WTC11 (cell line): Measurements from ENCODE around the gene HRAS. TPM values are rescaled to one million over a fixed set of nuclear protein-coding genes. Genes with fewer than 3 reads are reported as not detected.

Experiments used
- ATAC-seq: fragments of 200-7000 bp; cut with Tn5 transposase; 2 replicates; pipeline ENCODE4 v1.10.0; 2021; ENCODE audit warnings: mild to moderate bottlenecking, moderate library complexity
- CTCF ChIA-PET: fragments of 300-600 bp; sonication (Branson Sonifier 250); formaldehyde crosslinking; loops from one replicate; lab custom pipeline; 2021; ENCODE audit warnings: antibody characterized with exemption; lab: Charles Lee
- POLR2A ChIA-PET: fragments of 350-600 bp; sonication (Branson Sonifier 250); formaldehyde crosslinking; loops from one replicate; lab custom pipeline; 2021; ENCODE audit warnings: antibody characterized with exemption; lab: Charles Lee
- DNase-seq: peaks from one replicate; pipeline ENCODE4 v3.0.0; 2021; ENCODE audit warnings: low spot score
- H3K27ac Mint-ChIP-seq: 2 replicates; pipeline ENCODE4 v1.8.0; 2021; ENCODE audit warnings: mixed read lengths
- H3K27me3 Mint-ChIP-seq: 2 replicates; pipeline ENCODE4 v1.8.0; 2021; ENCODE audit warnings: low read depth, mild to moderate bottlenecking, moderate library complexity, mixed read lengths
- H3K36me3 Mint-ChIP-seq: 2 replicates; pipeline ENCODE4 v1.8.0; 2021; ENCODE audit warnings: mixed read lengths
- H3K4me1 Mint-ChIP-seq: 2 replicates; pipeline ENCODE4 v1.8.0; 2022; ENCODE audit warnings: mixed read lengths
- H3K4me3 Mint-ChIP-seq: 2 replicates; pipeline ENCODE4 v1.8.0; 2021; ENCODE audit warnings: mild to moderate bottlenecking, moderate library complexity, mixed read lengths
- H3K9me3 Mint-ChIP-seq: 2 replicates; pipeline ENCODE4 v1.8.0; 2021; ENCODE audit warnings: mixed read lengths
- ATF3 ChIP-seq: sonication (generic); formaldehyde crosslinking; conservative IDR thresholded peaks from 2 replicates; pipeline ENCODE4 v1.8.1; 2022; ENCODE audit warnings: mild to moderate bottlenecking, missing genetic modification reagents
- CREB1 ChIP-seq: sonication (generic); formaldehyde crosslinking; IDR thresholded peaks from 2 replicates; pipeline ENCODE4 v1.8.0; 2023; ENCODE audit warnings: mild to moderate bottlenecking, missing genetic modification reagents
- CREM ChIP-seq: sonication (generic); formaldehyde crosslinking; IDR thresholded peaks from 2 replicates; pipeline ENCODE4 v1.8.1; 2022; ENCODE audit warnings: mild to moderate bottlenecking, missing genetic modification reagents, moderate library complexity
- E2F1 ChIP-seq: sonication (generic); formaldehyde crosslinking; IDR thresholded peaks from 2 replicates; pipeline ENCODE4 v1.8.0; 2022; ENCODE audit warnings: mild to moderate bottlenecking, missing genetic modification reagents
- E2F5 ChIP-seq: sonication (generic); formaldehyde crosslinking; IDR thresholded peaks from 2 replicates; pipeline ENCODE4 v1.8.1; 2022; ENCODE audit warnings: mild to moderate bottlenecking, moderate library complexity, missing genetic modification reagents
- EMX1 ChIP-seq: fragments of 250-450 bp; sonication (Bioruptor Pico); IDR thresholded peaks from 2 replicates; pipeline ENCODE4 v1.8.0; 2021; ENCODE audit warnings: mild to moderate bottlenecking
- ETV6 ChIP-seq: sonication (generic); formaldehyde crosslinking; IDR thresholded peaks from 2 replicates; pipeline ENCODE4 v1.8.1; 2022; ENCODE audit warnings: mild to moderate bottlenecking, missing genetic modification reagents
- FOXP4 ChIP-seq: sonication (generic); formaldehyde crosslinking; IDR thresholded peaks from 2 replicates; pipeline ENCODE4 v1.8.0; 2022; ENCODE audit warnings: mild to moderate bottlenecking, missing genetic modification reagents
- IRF1 ChIP-seq: sonication (generic); formaldehyde crosslinking; IDR thresholded peaks from 2 replicates; pipeline ENCODE4 v1.8.0; 2023; ENCODE audit warnings: missing genetic modification reagents
- NR3C1 ChIP-seq: sonication (generic); formaldehyde crosslinking; conservative IDR thresholded peaks from 2 replicates; pipeline ENCODE4 v1.8.1; 2023; ENCODE audit warnings: low read depth, mild to moderate bottlenecking, missing genetic modification reagents
- PRDM15 ChIP-seq: sonication (generic); formaldehyde crosslinking; IDR thresholded peaks from 2 replicates; pipeline ENCODE4 v1.8.0; 2022; ENCODE audit warnings: missing genetic modification reagents
- TP53 ChIP-seq: sonication (generic); formaldehyde crosslinking; IDR thresholded peaks from 2 replicates; pipeline ENCODE4 v1.8.1; 2023; ENCODE audit warnings: mild to moderate bottlenecking, missing genetic modification reagents
- USF1 ChIP-seq: sonication (generic); formaldehyde crosslinking; IDR thresholded peaks from 2 replicates; pipeline ENCODE4 v1.8.0; 2022; ENCODE audit warnings: mild to moderate bottlenecking, missing genetic modification reagents
- USF2 ChIP-seq: sonication (generic); formaldehyde crosslinking; IDR thresholded peaks from 2 replicates; pipeline ENCODE4 v1.8.1; 2023; ENCODE audit warnings: mild to moderate bottlenecking, missing genetic modification reagents, moderate library complexity
- ZBTB43 ChIP-seq: sonication (generic); formaldehyde crosslinking; IDR thresholded peaks from 2 replicates; pipeline ENCODE4 v1.8.1; 2023; ENCODE audit warnings: mild to moderate bottlenecking, missing genetic modification reagents
- ZMAT4 ChIP-seq: fragments of 250-450 bp; sonication (Bioruptor Pico); IDR thresholded peaks from 2 replicates; pipeline ENCODE4 v1.9.0; 2021; ENCODE audit warnings: mild to moderate bottlenecking
- ZNF138 ChIP-seq: sonication (generic); formaldehyde crosslinking; conservative IDR thresholded peaks from 2 replicates; pipeline ENCODE4 v1.8.1; 2022; ENCODE audit warnings: mild to moderate bottlenecking, moderate library complexity, missing genetic modification reagents
- ZNF671 ChIP-seq: fragments of 250-450 bp; sonication (Bioruptor Pico); IDR thresholded peaks from 2 replicates; pipeline ENCODE4 v1.8.0; 2021; ENCODE audit warnings: mild to moderate bottlenecking
- total RNA-seq: library from RNA; stranded (reverse); gene quantifications from 3 replicates; pipeline ENCODE4 v1.2.3, GENCODE V29; 2021

The HRAS gene
- total RNA-seq, 1 experiment from 2014 or later: 62.4 TPM

GRCh38 chr11:537622-538430 lies 2.5 kb upstream of the HRAS start:
- Mint-ChIP-seq H3K9me3 (no peaks in the 10 kb centered on the region), H3K36me3 (peaks cover 3% of the 10 kb centered on the region), H3K27me3 (peaks cover 22% of the 10 kb centered on the region), H3K27ac (no peak overlapping the region), H3K4me1 (no peaks in the 10 kb centered on the region), H3K4me3 (peak overlapping the region; percentile 51)
- ATAC-seq (no peak), DNase-seq (no peak)
- CTCF ChIA-PET: interaction anchor here (1.5 to 1.7 kb wide), 2 partner anchors 17 kb away, joined by 4 to 7 read pairs; no protein-coding TSS in a partner anchor
- TF ChIP-seq NR3C1 (no peak), PRDM15 (CRISPR knock-in tag) (no peak), ZMAT4 (CRISPR knock-in tag) (no peak), CREM (CRISPR knock-in tag) (no peak), EMX1 (CRISPR knock-in tag) (no peak), ZNF671 (CRISPR knock-in tag) (no peak)
- POLR2A ChIA-PET: interaction anchor here (0.5 kb wide), 1 partner anchor 144 kb away, joined by 3 read pairs; the partner anchor contains the start of gene PKP3

- H3K27ac Mint-ChIP-seq: no peak within 1 kb of the TSS
- 0 out of 2 replicates have a peak, but pooled peaks have one; percentile 70 for TF ChIP-seq ZBTB43 (CRISPR knock-in tag)
- TF ChIP-seq ATF3 (CRISPR knock-in tag): no peak
- TF ChIP-seq E2F5: 0 out of 2 replicates have a peak, but pooled peaks have one; percentile 25
- TF ChIP-seq TP53 (CRISPR knock-in tag): peak; percentile 90
- TF ChIP-seq USF1: peak; percentile 88
- peak; percentile 60; the same call in 1 of the 2 replicates for TF ChIP-seq CREB1 (CRISPR knock-in tag)
- TF ChIP-seq IRF1 (CRISPR knock-in tag): no peak
- 0 out of 2 replicates have a peak, but pooled peaks have one; percentile 8 for TF ChIP-seq EMX1 (CRISPR knock-in tag)
- TF ChIP-seq ZNF138 (CRISPR knock-in tag): 0 out of 2 replicates have a peak, but pooled peaks have one; percentile 66
- TF ChIP-seq E2F1 (CRISPR knock-in tag): no peak
- peak; percentile 89 for TF ChIP-seq USF2 (CRISPR knock-in tag)
- TF ChIP-seq ETV6 (CRISPR knock-in tag): peak; percentile 81; the same call in 1 of the 2 replicates
- TF ChIP-seq FOXP4 (CRISPR knock-in tag): peak; percentile 11; the same call in 1 of the 2 replicates
- 0 out of 2 replicates have a peak, but pooled peaks have one; percentile 32 for TF ChIP-seq CREM (CRISPR knock-in tag)
Measured at GRCh38 chr11:536841-537621, 1.7 kb upstream of the HRAS start, which contains the start of gene LRRC56. TSS of gene LRRC56 (plus strand) at chr11:537527. CDS start at chr11:540685, 3,158 bp downstream.

More at GRCh38 chr11:536841-537621, 1.7 kb upstream of the HRAS start, which contains the start of gene LRRC56:
- POLR2A ChIA-PET: interaction anchor here (0.5 to 1.6 kb wide), 2 partner anchors 17 to 143 kb away, joined by 3 to 5 read pairs; partner anchors contain the start of gene PKP3
- DNase-seq (peak; percentile 87), ATAC-seq (peak; percentile 36)
- no peaks in the 10 kb centered on the region for H3K9me3 Mint-ChIP-seq
- H3K4me3 Mint-ChIP-seq: peak within 1 kb of the TSS; percentile 87
- H3K36me3 Mint-ChIP-seq: peaks cover 3% of the 10 kb centered on the region; the same call in 1 of the 2 replicates
- CTCF ChIA-PET: interaction anchor here (1.7 to 3.1 kb wide), 2 partner anchors 18 kb away, joined by 7 to 22 read pairs; no protein-coding TSS in a partner anchor
- no peaks in the 10 kb centered on the region for H3K4me1 Mint-ChIP-seq
- H3K27me3 Mint-ChIP-seq: peaks cover 22% of the 10 kb centered on the region
